ENCODE measurements around the gene GMPPB.

- no peak for TF ChIP-seq CTCF (IDR thresholded peaks at IDR 0.05; ENCODE audit: low read depth, low read length)
- no peak for TF ChIP-seq EZH2phosphoT487 (IDR thresholded peaks at IDR 0.05; ENCODE audit: low read depth)
Observed at GRCh38 chr3:49734752-49735151, 11.0 kb upstream of the GMPPB start.

Data from OCI-LY3 (cell line).